Stomach (tissue), 4 donors: ENCODE measurements around the gene DONSON.

Experiments used
- CTCF ChIP-seq, 7 experiments: fragments of 450-650 bp in 4 of 7; fragments of 200-600 bp in 3 of 7; sonication (generic) in 3 of 7; IDR thresholded peaks; one replicate each; pipeline ENCODE4 v1.5.1; 2016 to 2019; ENCODE audit warnings: antibody characterized with exemption in 7 of 7, control low read depth in 2 of 7, mild to moderate bottlenecking in 1 of 7
- POLR2A ChIP-seq, 4 donors: fragments of 450-650 bp; IDR thresholded peaks; one replicate each; pipeline ENCODE4 v1.6.1; 2016; ENCODE audit warnings: antibody characterized with exemption in 4 of 4, control low read depth in 2 of 4, mild to moderate bottlenecking in 1 of 4, moderate library complexity in 1 of 4
- POLR2AphosphoS5 ChIP-seq, 3 donors: sonication (generic); formaldehyde crosslinking; IDR thresholded peaks; one replicate each; pipeline ENCODE4 v1.6.1; 2016; ENCODE audit warnings: antibody characterized with exemption in 3 of 3

- TF ChIP-seq CTCF (IDR thresholded peaks at IDR 0.05): no peak
- TF ChIP-seq POLR2AphosphoS5 (IDR thresholded peaks at IDR 0.05): no peak
- TF ChIP-seq POLR2A (IDR thresholded peaks at IDR 0.05): no peak
Measured at GRCh38 chr21:33560965-33561364, 27.5 kb downstream of the DONSON start.
